ENCODE data around the gene HLA-DOB.

Gene HLA-DOB

DNA sequence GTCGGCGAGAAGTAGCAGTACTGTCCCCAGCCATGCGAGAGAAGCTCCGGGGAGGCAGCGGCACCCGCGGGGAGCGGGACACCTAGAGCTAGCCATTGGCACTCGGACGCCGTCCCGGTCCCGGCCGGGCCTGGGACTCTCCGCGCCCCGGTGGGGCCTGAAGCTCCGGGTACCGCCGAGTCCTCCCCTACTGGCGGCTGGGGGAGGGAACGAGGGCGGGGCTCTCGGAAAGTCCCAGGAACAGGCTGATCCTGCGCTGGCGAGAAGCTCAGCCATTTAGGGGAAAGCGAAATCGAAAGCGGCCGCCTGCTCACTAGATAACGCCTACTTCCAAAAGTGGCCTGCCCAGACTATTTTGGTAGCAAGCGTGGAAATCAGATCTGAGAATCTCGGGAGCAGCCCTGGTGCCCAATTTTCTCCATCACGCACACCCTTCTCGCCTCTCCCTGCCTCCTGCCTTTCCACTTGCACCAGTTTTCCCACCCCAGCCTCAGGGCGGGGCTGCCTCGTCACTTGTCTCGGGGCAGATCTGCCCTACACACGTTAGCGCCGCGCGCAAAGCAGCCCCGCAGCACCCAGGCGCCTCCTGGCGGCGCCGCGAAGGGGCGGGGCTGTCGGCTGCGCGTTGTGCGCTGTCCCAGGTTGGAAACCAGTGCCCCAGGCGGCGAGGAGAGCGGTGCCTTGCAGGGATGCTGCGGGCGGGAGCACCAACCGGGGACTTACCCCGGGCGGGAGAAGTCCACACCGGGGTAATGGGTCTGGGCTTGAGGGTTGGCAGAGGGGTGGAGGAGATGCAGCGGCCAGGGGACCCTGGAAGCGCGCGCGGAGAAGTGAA is 37.0 kb upstream of the HLA-DOB start, which contains the start of the genes PSMB9 and TAP1:
Gene PSMB9, plus strand, starts transcription at position 652 of the 835 bp plus-strand sequence. Its CDS starts 38 bp downstream, at position 690.
Gene TAP1, minus strand, starts transcription at position 164 of the 835 bp plus-strand sequence. Its CDS starts 68 bp downstream, at position 96.
- H3K4me2 ChIP-seq, result peak within 1 kb of the TSS; percentile 93
- no peaks in the 10 kb centered on the region; the same call in 1 of the 2 replicates for H4K20me1 ChIP-seq
- peak within 1 kb of the TSS; percentile 91 for H3K9ac ChIP-seq
- peak within 1 kb of the TSS; percentile 93 for H3K4me3 ChIP-seq
- H3K27ac ChIP-seq, result peak within 1 kb of the TSS; percentile 90
- peaks cover 55% of the 10 kb centered on the region for H3K36me3 ChIP-seq
- no peaks in the 10 kb centered on the region for H3K27me3 ChIP-seq
- TF ChIP-seq Cebpa-rat (IDR thresholded peaks at IDR 0.05), result no peak
- H3K4me1 ChIP-seq, result peaks cover 43% of the 10 kb centered on the region
- no peaks in the 10 kb centered on the region for H3K9me3 ChIP-seq

DNA sequence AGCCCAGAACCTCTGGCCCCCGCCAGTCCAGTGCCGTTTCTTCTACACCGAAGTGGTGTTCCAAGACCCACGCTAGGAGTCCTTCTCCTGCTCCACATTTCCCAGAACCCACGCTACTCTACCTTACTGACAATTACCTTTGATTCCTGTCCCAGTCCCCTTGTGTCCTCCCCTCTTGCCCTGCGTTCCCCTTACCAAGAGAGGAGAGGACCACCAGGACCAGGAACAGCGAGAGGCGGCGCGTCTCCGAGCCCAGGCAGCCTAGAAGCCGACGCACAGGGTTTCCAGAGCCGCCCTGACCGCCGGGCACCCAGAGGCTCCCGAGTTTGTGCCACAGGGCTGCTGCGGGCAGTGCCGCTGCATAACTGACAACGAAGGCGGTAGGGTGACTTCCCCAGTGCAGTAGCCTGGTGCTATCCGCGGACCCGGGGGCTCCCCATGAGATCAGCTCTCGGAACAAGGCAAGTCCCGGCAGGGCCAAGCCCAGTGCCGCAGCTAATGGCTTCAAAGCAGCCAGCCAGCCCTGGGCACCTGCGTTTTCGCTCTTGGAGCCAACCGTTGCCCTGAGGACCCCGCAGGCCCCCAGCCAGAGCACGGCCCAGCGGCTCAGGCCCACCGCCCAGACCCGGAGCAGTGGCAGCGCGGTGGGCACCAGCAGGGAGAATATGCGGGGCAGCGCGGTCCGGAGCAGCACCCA is 36.2 kb upstream of the HLA-DOB start:
- no peak for TF ChIP-seq Cebpa-rat (IDR thresholded peaks at IDR 0.05)
- H3K4me2 ChIP-seq, result peak overlapping the region; percentile 93
- peaks cover 55% of the 10 kb centered on the region for H3K36me3 ChIP-seq
- H4K20me1 ChIP-seq, result no peaks in the 10 kb centered on the region; the same call in 1 of the 2 replicates
- peak overlapping the region; percentile 93 for H3K4me3 ChIP-seq
- H3K4me1 ChIP-seq, result peaks cover 43% of the 10 kb centered on the region
- H3K27ac ChIP-seq, result peak overlapping the region; percentile 90
- H3K9me3 ChIP-seq, result no peaks in the 10 kb centered on the region; the same call in 1 of the 2 replicates
- H3K9ac ChIP-seq, result peak overlapping the region; percentile 91
- no peaks in the 10 kb centered on the region for H3K27me3 ChIP-seq

DNA sequence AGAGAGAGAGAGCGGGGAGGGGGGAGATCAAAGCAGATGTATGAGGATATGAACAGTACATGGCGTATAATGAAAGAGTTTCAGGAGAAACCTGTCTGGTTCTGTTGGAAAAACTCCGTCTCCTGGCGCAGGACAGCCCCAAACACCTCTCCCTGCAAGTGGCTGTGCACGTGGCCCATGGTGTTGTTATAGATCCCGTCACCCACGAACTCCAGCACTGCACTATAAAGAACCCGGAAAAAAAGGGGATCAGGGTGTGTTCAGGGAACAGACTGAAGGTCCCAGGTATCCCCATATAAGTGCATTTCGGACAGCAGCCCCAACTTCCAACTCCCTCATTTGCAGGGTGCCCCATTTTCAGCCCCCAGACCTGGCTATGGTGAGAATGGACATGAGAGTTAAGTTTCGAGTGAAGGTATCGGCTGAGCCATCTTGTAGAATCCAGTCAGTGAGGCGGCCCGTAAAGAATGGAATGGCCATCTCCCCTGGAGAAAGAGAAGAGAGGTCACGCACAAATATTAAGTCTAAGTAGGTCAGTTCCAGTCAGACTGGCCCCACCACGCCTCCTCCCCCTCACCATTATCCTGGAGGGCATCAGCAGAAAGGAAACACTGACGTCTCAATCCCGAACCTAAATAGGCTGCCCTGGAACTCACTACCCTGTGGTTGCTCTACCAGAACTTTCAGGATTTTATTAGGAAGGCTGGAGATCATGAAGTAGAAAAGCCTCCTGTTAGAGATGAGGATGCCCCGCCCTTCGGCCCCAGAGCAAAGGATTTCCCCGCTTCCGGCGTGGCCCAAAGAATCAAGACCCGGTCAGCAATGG is 35.4 kb upstream of the HLA-DOB start:
- no peaks in the 10 kb centered on the region; the same call in 1 of the 2 replicates for H3K9me3 ChIP-seq
- H3K9ac ChIP-seq, result peak overlapping the region; percentile 91
- no peaks in the 10 kb centered on the region; the same call in 1 of the 2 replicates for H4K20me1 ChIP-seq
- H3K27ac ChIP-seq, result peak overlapping the region; percentile 90
- H3K4me3 ChIP-seq, result peak overlapping the region; percentile 93
- H3K4me1 ChIP-seq, result peaks cover 48% of the 10 kb centered on the region
- no peaks in the 10 kb centered on the region for H3K27me3 ChIP-seq
- H3K4me2 ChIP-seq, result peak overlapping the region; percentile 93
- H3K36me3 ChIP-seq, result peaks cover 55% of the 10 kb centered on the region
- no peak for TF ChIP-seq Cebpa-rat (IDR thresholded peaks at IDR 0.05)

DNA sequence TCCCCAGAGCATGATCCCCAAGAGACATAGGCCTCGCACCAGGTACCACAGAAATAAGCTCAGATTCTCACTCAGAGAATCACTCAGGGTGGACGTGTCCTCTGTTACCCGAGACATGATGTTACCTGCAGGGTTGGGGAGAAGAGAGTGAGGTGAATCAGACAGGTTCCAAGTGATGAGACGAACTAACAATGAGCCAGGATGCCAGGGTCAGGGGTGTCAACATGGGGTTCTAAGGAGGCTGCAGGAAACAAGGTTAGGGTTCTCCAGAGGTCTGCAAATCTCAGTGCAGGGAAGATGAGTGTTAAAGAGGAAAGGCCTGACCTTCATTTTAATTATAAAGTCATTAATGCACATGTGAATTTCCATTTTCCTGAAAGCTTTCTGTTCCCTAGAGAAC is 34.2 kb upstream of the HLA-DOB start:
- Histone ChIP-seq H3K4me1 (peaks cover 56% of the 10 kb centered on the region), H3K4me2 (peak overlapping the region; percentile 93)

DNA sequence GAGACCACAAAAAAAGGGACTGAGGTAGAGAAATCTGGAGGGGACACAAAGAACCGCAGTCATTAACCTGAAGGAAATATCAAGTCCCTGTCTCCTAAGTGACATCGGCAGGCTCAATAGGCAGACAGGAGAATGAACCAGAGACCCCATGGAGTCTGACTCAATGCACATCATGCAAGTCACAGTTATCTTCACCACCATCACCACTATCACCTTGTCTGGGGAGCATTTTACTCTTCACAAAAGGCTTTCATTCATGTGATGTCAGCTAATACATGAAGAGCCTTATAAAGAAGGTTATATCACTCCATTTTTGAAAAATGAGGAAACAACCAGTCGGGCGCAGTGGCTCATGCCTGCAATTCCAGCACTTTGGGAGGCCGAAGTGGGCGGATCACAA is 32.3 kb upstream of the HLA-DOB start:
- no peaks in the 10 kb centered on the region; the same call in 1 of the 2 replicates for H4K20me1 ChIP-seq
- no peak overlapping the region for H3K4me3 ChIP-seq
- no peak overlapping the region for H3K4me2 ChIP-seq
- peaks cover 58% of the 10 kb centered on the region for H3K36me3 ChIP-seq
- no peaks in the 10 kb centered on the region for H3K27me3 ChIP-seq
- no peak overlapping the region for H3K27ac ChIP-seq
- no peak overlapping the region for H3K9ac ChIP-seq
- TF ChIP-seq Cebpa-rat (IDR thresholded peaks at IDR 0.05), result no peak
- peaks cover 53% of the 10 kb centered on the region for H3K4me1 ChIP-seq
- no peaks in the 10 kb centered on the region; the same call in 1 of the 2 replicates for H3K9me3 ChIP-seq

More for the DNA sequence above, 34.2 kb upstream of the HLA-DOB start:
- no peak overlapping the region for H3K4me3 ChIP-seq
- no peak for TF ChIP-seq Cebpa-rat (IDR thresholded peaks at IDR 0.05)
- peaks cover 56% of the 10 kb centered on the region for H3K36me3 ChIP-seq
- H3K27me3 ChIP-seq, result no peaks in the 10 kb centered on the region
- H3K9ac ChIP-seq, result 0 out of 2 replicates have a peak overlapping the region, but pooled peaks have one; percentile 15
- no peaks in the 10 kb centered on the region; the same call in 1 of the 2 replicates for H3K9me3 ChIP-seq
- H3K27ac ChIP-seq, result no peak overlapping the region
- H4K20me1 ChIP-seq, result no peaks in the 10 kb centered on the region; the same call in 1 of the 2 replicates

DNA sequence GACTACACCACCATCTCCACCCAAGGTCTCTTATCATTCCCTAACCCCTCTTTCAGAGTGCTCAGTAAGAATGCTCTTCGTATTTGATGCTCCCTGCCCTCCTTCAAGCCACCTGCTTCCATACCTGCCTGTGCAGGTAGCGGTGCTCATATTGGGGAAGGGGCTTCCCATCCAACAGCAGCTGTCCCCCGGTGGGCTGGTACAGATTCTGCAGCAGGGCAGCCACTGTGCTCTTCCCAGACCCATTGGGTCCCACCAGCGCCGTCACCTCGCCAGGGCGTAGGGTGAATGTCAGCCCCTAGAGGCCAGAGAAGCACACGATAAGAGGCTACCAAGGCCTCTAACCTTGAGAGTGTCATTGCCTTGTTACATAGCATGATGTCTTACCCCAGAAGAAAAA is 31.0 kb upstream of the HLA-DOB start:
- Histone ChIP-seq H3K27me3 (no peaks in the 10 kb centered on the region), H3K9me3 (no peaks in the 10 kb centered on the region; the same call in 1 of the 2 replicates), H4K20me1 (no peaks in the 10 kb centered on the region; the same call in 1 of the 2 replicates), H3K4me1 (peaks cover 59% of the 10 kb centered on the region), H3K27ac (no peak overlapping the region), H3K9ac (no peak overlapping the region), H3K36me3 (peaks cover 58% of the 10 kb centered on the region), H3K4me3 (no peak overlapping the region), H3K4me2 (no peak overlapping the region)
- no peak for TF ChIP-seq Cebpa-rat (IDR thresholded peaks at IDR 0.05)

DNA sequence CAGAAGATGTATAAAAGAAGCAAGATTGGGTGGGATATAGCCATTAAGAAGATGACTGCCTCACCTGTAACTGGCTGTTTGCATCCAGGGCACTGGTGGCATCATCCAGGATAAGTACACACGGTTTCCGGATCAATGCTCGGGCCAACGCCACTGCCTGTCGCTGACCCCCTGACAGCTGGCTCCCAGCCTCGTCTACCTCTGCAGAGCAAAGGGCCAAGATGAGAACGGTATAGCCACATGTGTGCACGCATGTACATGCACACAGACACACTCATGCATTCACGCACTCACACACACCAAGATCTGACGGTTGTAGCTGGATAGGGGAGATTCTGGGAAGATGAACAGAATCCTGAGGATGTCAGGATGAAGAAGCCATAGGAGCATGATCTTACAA is 30.2 kb upstream of the HLA-DOB start:
- Histone ChIP-seq H3K4me1 (peaks cover 60% of the 10 kb centered on the region), H3K4me3 (no peak overlapping the region), H3K27ac (peak overlapping the region; percentile 97; the same call in 1 of the 2 replicates), H3K9ac (no peak overlapping the region; the same call in 1 of the 2 replicates), H4K20me1 (no peaks in the 10 kb centered on the region; the same call in 1 of the 2 replicates), H3K4me2 (peak overlapping the region; percentile 94), H3K36me3 (peaks cover 65% of the 10 kb centered on the region), H3K27me3 (no peaks in the 10 kb centered on the region), H3K9me3 (no peaks in the 10 kb centered on the region; the same call in 1 of the 2 replicates)
- TF ChIP-seq Cebpa-rat (IDR thresholded peaks at IDR 0.05), result no peak

DNA sequence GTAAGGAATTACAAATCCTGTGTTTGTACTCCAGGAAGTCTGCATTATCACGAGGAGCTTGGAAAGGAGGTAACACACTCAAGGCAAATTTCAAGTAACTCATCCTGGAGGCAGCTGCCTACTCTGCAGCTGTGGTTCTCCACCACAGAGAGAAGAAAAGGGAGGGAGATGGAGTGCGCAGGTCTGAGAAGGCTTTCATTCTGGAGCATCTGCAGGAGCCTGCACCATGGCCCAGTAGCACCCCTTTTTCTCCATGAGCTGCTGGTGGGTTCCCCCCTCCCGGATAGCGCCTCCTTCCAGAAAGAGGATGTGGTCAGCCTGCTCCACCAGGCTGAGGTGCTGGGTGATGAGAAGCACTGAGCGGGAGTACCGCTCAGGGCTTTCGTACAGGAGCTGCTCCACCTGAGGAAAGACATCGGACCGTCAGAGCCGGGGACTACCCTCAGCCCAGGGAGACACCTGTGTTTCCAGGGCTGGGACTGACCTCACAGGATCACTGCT is 28.6 kb upstream of the HLA-DOB start:
- H3K4me3 ChIP-seq, result peak overlapping the region; percentile 83
- no peak for TF ChIP-seq Cebpa-rat (IDR thresholded peaks at IDR 0.05)
- no peaks in the 10 kb centered on the region for H4K20me1 ChIP-seq
- H3K27ac ChIP-seq, result peak overlapping the region; percentile 97
- H3K9ac ChIP-seq, result peak overlapping the region; percentile 92
- H3K4me1 ChIP-seq, result peaks cover 62% of the 10 kb centered on the region
- peak overlapping the region; percentile 94 for H3K4me2 ChIP-seq
- no peaks in the 10 kb centered on the region; the same call in 1 of the 2 replicates for H3K9me3 ChIP-seq
- no peaks in the 10 kb centered on the region for H3K27me3 ChIP-seq
- peaks cover 66% of the 10 kb centered on the region for H3K36me3 ChIP-seq
